Fibroblast of skin of right biceps (primary cell): ENCODE results near the gene MT1M.

Source experiments
- DNase-seq: peaks from one replicate; pipeline ENCODE4 v3.0.0-alpha.2; 2013

The MT1M gene

GRCh38 chr16:56629531-56629930, 2.9 kb upstream of the MT1M start:
- DNase-seq: no peak

GRCh38 chr16:56630134-56630533, 2.3 kb upstream of the MT1M start:
- DNase-seq: no peak

GRCh38 chr16:56631197-56631596, 1.3 kb upstream of the MT1M start:
- no peak for DNase-seq

GRCh38 chr16:56631832-56632155, 665 bp upstream of the MT1M start:
- DNase-seq: no peak

- DNase-seq: no peak
These were observed 448 bp downstream of the MT1M start for GRCh38 chr16:56632848-56633365.

GRCh38 chr16:56633535-56633934, 1.1 kb downstream of the MT1M start:
- no peak for DNase-seq

- no peak for DNase-seq
These were observed 2.4 kb downstream of the MT1M start for GRCh38 chr16:56634715-56635440.

- no peak for DNase-seq
These were observed 3.0 kb downstream of the MT1M start for GRCh38 chr16:56635441-56635967.

GRCh38 chr16:56636616-56637413, 4.4 kb downstream of the MT1M start:
- DNase-seq: no peak

GRCh38 chr16:56637814-56638750, 5.6 kb downstream of the MT1M start, which contains the start of gene MT1A:
Gene MT1A (plus strand): TSS chr16:56638666. CDS start chr16:56638739, 73 bp downstream.
- DNase-seq: no peak

- DNase-seq: no peak
These were observed 6.6 kb downstream of the MT1M start for GRCh38 chr16:56639045-56639444.

GRCh38 chr16:56640076-56640475, 7.6 kb downstream of the MT1M start:
- DNase-seq: no peak

- DNase-seq: no peak
These were observed 8.7 kb downstream of the MT1M start for GRCh38 chr16:56641166-56641565.

GRCh38 chr16:56643080-56643778, 10.8 kb downstream of the MT1M start:
- DNase-seq: no peak

- no peak for DNase-seq
These were observed 11.4 kb downstream of the MT1M start for GRCh38 chr16:56643833-56644232.

- no peak for DNase-seq
These were observed 12.9 kb downstream of the MT1M start for GRCh38 chr16:56645311-56645710.

- DNase-seq: no peak
These were observed 13.4 kb downstream of the MT1M start for GRCh38 chr16:56645838-56646237.

- DNase-seq: no peak
These were observed 15.4 kb downstream of the MT1M start for GRCh38 chr16:56647641-56648431.

- DNase-seq: no peak
These were observed 16.8 kb downstream of the MT1M start for GRCh38 chr16:56649271-56649670.

- DNase-seq: no peak
These were observed 17.4 kb downstream of the MT1M start for GRCh38 chr16:56649820-56650219.

GRCh38 chr16:56651586-56651985, 19.1 kb downstream of the MT1M start, which contains the start of gene MT1B:
Gene MT1B (plus strand): TSS chr16:56651886. CDS start chr16:56651954, 68 bp downstream.
- DNase-seq: no peak
